IMR-90 (cell line): Measurements from ENCODE around the gene CADM1. TPM values are rescaled to one million over a fixed set of nuclear protein-coding genes. Genes with fewer than 3 reads are reported as not detected.
A peak's percentile ranks its signal among the peaks of the same experiment; 100 is the strongest.

Source experiments
- ATAC-seq: fragments of 200-7000 bp; cut with Tn5 transposase; 2 replicates; pipeline ENCODE4 v1.9.1; 2020; ENCODE audit warnings: low read depth, mild to moderate bottlenecking, moderate library complexity
- BruUV-seq: library from RNA; stranded (reverse); fragments of 400-500 nt; replicated peaks from 2 replicates; lab custom pipeline; 2021; lab: Mats Ljungman, UMichigan
- CTCF ChIA-PET: fragments of 300-600 bp; formaldehyde crosslinking; extraction: SDS; loops from one replicate; lab custom pipeline; 2021; ENCODE audit warnings: antibody characterized with exemption; lab: Yijun Ruan, JAX
- POLR2A ChIA-PET: fragments of 300-600 bp; sonication (Branson Sonifier 250); formaldehyde crosslinking; loops from one replicate; lab custom pipeline; 2022; ENCODE audit warnings: antibody characterized with exemption; ENCODE audit not compliant: unreplicated experiment; lab: Charles Lee
- DNase-seq: peaks from one replicate; pipeline ENCODE4 v3.0.0; 2013
- H2AFZ ChIP-seq: replicated peaks from 2 replicates; pipeline ENCODE3; 2013; ENCODE audit warnings: low read length, mild to moderate bottlenecking; ENCODE audit not compliant: poor library complexity
- H2AK5ac ChIP-seq: 2 replicates; pipeline ENCODE4 v1.6.1; 2013; ENCODE audit warnings: low read depth, low read length, inconsistent platforms
- H2AK9ac ChIP-seq: replicated peaks from 2 replicates; pipeline ENCODE3; 2013; ENCODE audit warnings: mild to moderate bottlenecking, low read depth, low read length, moderate library complexity; ENCODE audit not compliant: poor library complexity
- H2BK120ac ChIP-seq: 2 replicates; pipeline ENCODE4 v1.6.1; 2013; ENCODE audit warnings: low read depth, low read length, inconsistent platforms
- H2BK15ac ChIP-seq: 3 replicates; pipeline ENCODE4 v1.6.1; 2013; ENCODE audit warnings: low read depth, low read length, inconsistent platforms
- H2BK20ac ChIP-seq: 2 replicates; pipeline ENCODE4 v1.6.1; 2013; ENCODE audit warnings: low read depth, mild to moderate bottlenecking, inconsistent platforms, low read length, moderate library complexity
- H2BK5ac ChIP-seq: 2 replicates; pipeline ENCODE4 v1.6.1; 2013; ENCODE audit warnings: mild to moderate bottlenecking, low read depth, low read length, inconsistent platforms; ENCODE audit not compliant: poor library complexity, severe bottlenecking
- H3K14ac ChIP-seq: replicated peaks from 2 replicates; pipeline ENCODE4 v1.6.1; 2013; ENCODE audit warnings: low read depth, low read length, inconsistent platforms
- H3K18ac ChIP-seq: 2 replicates; pipeline ENCODE4 v1.6.1; 2013; ENCODE audit warnings: low read depth, low read length, control low read depth
- H3K23ac ChIP-seq: 2 replicates; pipeline ENCODE4 v1.6.1; 2013; ENCODE audit warnings: low read depth, low read length, inconsistent platforms
- H3K27ac ChIP-seq: 2 replicates; pipeline ENCODE4 v1.5.1; 2013; ENCODE audit warnings: mild to moderate bottlenecking, control low read depth, low read length; ENCODE audit not compliant: insufficient read depth
- H3K27me3 ChIP-seq: 2 replicates; pipeline ENCODE4 v1.6.1; 2013; ENCODE audit warnings: low read length; ENCODE audit not compliant: control insufficient read depth, insufficient read depth
- H3K36me3 ChIP-seq: 2 replicates; pipeline ENCODE4 v1.6.1; 2013; ENCODE audit warnings: low read length, mixed read lengths; ENCODE audit not compliant: control insufficient read depth, insufficient read depth
- H3K4ac ChIP-seq: 2 replicates; pipeline ENCODE4 v1.6.1; 2013; ENCODE audit warnings: low read depth, low read length, inconsistent platforms
- H3K4me1 ChIP-seq: 2 replicates; pipeline ENCODE4 v1.6.1; 2013; ENCODE audit warnings: low read length, mixed read lengths; ENCODE audit not compliant: control insufficient read depth, insufficient read depth
- H3K4me2 ChIP-seq: 2 replicates; pipeline ENCODE4 v1.6.1; 2013; ENCODE audit warnings: low read depth, mild to moderate bottlenecking, control low read depth, low read length, moderate library complexity
- H3K4me3 ChIP-seq: 2 replicates; pipeline ENCODE4 v1.5.1; 2013; ENCODE audit warnings: low read depth, mild to moderate bottlenecking, control low read depth, low read length, moderate library complexity; ENCODE audit not compliant: insufficient read depth
- H3K56ac ChIP-seq: 2 replicates; pipeline ENCODE4 v1.6.1; 2013; ENCODE audit warnings: low read length, inconsistent platforms; ENCODE audit not compliant: insufficient read depth; ENCODE audit errors: extremely low read depth
- H3K79me1 ChIP-seq, 2 experiments: 2 replicates each; pipeline ENCODE4 v1.6.1; 2013; ENCODE audit warnings: low read length in 2 of 2, inconsistent platforms in 1 of 2, low read depth in 1 of 2
- H3K9ac ChIP-seq: 2 replicates; pipeline ENCODE4 v1.6.1; 2013; ENCODE audit warnings: low read depth, low read length, control low read depth
- H3K9me1 ChIP-seq: 2 replicates; pipeline ENCODE4 v1.6.1; 2013; ENCODE audit warnings: low read length, inconsistent platforms; ENCODE audit not compliant: insufficient read depth
- H3K9me3 ChIP-seq: 2 replicates; pipeline ENCODE4 v1.6.1; 2013; ENCODE audit warnings: low read length; ENCODE audit not compliant: control insufficient read depth, insufficient read depth
- H4K20me1 ChIP-seq: 2 replicates; pipeline ENCODE4 v1.6.1; 2013; ENCODE audit warnings: low read length, inconsistent platforms; ENCODE audit not compliant: insufficient read depth
- H4K5ac ChIP-seq: 2 replicates; pipeline ENCODE4 v1.6.1; 2013; ENCODE audit warnings: mild to moderate bottlenecking, low read depth, low read length, control low read depth
- H4K8ac ChIP-seq, 2 experiments: 2 replicates each; pipeline ENCODE4 v1.6.1; 2013; ENCODE audit warnings: low read depth in 2 of 2, low read length in 2 of 2, control low read depth in 1 of 2, inconsistent platforms in 1 of 2
- H4K91ac ChIP-seq: 2 replicates; pipeline ENCODE4 v1.6.1; 2013; ENCODE audit warnings: low read depth, low read length, inconsistent platforms; ENCODE audit not compliant: insufficient read depth
- BHLHE40 ChIP-seq: fragments of 150-350 bp; IDR thresholded peaks from 2 replicates; pipeline ENCODE4 v1.6.1; 2016; ENCODE audit warnings: mild to moderate bottlenecking, low read depth, low read length
- CEBPB ChIP-seq: IDR thresholded peaks from 2 replicates; pipeline ENCODE4 v1.6.1; 2012; ENCODE audit warnings: low read depth, low read length, improper control_type of control experiment
- CHD1 ChIP-seq: IDR thresholded peaks from 2 replicates; pipeline ENCODE4 v1.6.1; 2012; ENCODE audit warnings: low read depth, low read length, improper control_type of control experiment
- FOS ChIP-seq: fragments of 150-350 bp; IDR thresholded peaks from 2 replicates; pipeline ENCODE4 v1.6.1; 2016; ENCODE audit warnings: low read depth, low read length
- MAFK ChIP-seq: IDR thresholded peaks from 2 replicates; pipeline ENCODE4 v1.6.1; 2012; ENCODE audit warnings: low read depth, low read length, improper control_type of control experiment
- NFE2L2 ChIP-seq: fragments of 150-350 bp; IDR thresholded peaks from 2 replicates; pipeline ENCODE4 v1.6.1; 2016; ENCODE audit warnings: low read depth, mild to moderate bottlenecking, low read length
- RFX5 ChIP-seq: IDR thresholded peaks from 2 replicates; pipeline ENCODE4 v1.8.0; 2012; ENCODE audit warnings: low read depth, mild to moderate bottlenecking, low read length, moderate library complexity
- SMC3 ChIP-seq: fragments of 150-350 bp; IDR thresholded peaks from 2 replicates; pipeline ENCODE4 v1.6.1; 2016; ENCODE audit warnings: low read depth, mild to moderate bottlenecking, antibody characterized with exemption, low read length, moderate library complexity
- WGBS, 2 experiments: methylation state at CpG; one replicate each; pipeline versions ENCODE4 v1.1.5 to v1.1.7; 2013; ENCODE audit warnings: missing lambda C conversion rate in 2 of 2; ENCODE audit not compliant: insufficient read length in 1 of 2; ENCODE audit errors: extremely low coverage in 2 of 2; 5-methylcytosine and 5-hydroxymethylcytosine counted together
- dilution Hi-C: fragments of 300-500 bp; cut with HindIII; formaldehyde crosslinking; loops from one replicate; pipeline ENCODE4 v1.14.3; 2018; ENCODE audit warnings: low sequenced_read_pairs; ENCODE audit not compliant: unreplicated experiment
- in situ Hi-C: fragments of 300-500 bp; cut with MboI; formaldehyde crosslinking; loops from 3 replicates; pipeline ENCODE4 v1.14.3; 2019; ENCODE audit warnings: low sequenced_read_pairs, inconsistent platforms, mixed read lengths
- intact Hi-C: fragments of 100-400 bp; cut with micrococcal nuclease; formaldehyde crosslinking; loops from 2 replicates; pipeline ENCODE4 v1.10.0; 2022
- polyA plus RNA-seq, 3 experiments: library from polyadenylated mRNA; depleted of rRNA; stranded (reverse); fragments of >200 nt; gene quantifications; 2 replicates each; pipeline ENCODE4 v1.2.3, GENCODE V29; 2012; ENCODE audit warnings: low replicate concordance in 1 of 3
- total RNA-seq: library from RNA; depleted of rRNA; stranded (reverse); fragments of >200 nt; gene quantifications from 2 replicates; pipeline ENCODE4 v1.2.3, GENCODE V29; 2012
- TF ChIP-seq, protein P1 (sequence below): conservative IDR thresholded peaks from 2 replicates; pipeline ENCODE4 v1.5.1; 2012; ENCODE audit warnings: mild to moderate bottlenecking, low read depth, low read length, improper control_type of control experiment
- TF ChIP-seq, protein P2 (sequence below): fragments of 150-350 bp; IDR thresholded peaks from 2 replicates; pipeline ENCODE4 v1.6.1; 2016; ENCODE audit warnings: low read depth, mild to moderate bottlenecking, low read length, moderate library complexity, borderline replicate concordance

The CADM1 gene
- total and polyA plus RNA-seq, 2 of the 4 experiments (the other 2 are of a cell fraction): 28.8 to 77.1 TPM

GRCh38 chr11:115409691-115410220 lies 94.5 kb downstream of the CADM1 start:
- ChIA-PET POLR2A (no interaction called here), CTCF (interaction anchor here (1.0 to 1.1 kb wide), 2 partner anchors 12 to 79 kb away, joined by 3 read pairs; no protein-coding TSS in a partner anchor)
- Histone ChIP-seq H4K8ac (no peak overlapping the region), H3K27ac (no peak overlapping the region), H3K9ac (no peak overlapping the region), H3K56ac (no peak overlapping the region), H3K23ac (no peak overlapping the region), H2BK15ac (no peak overlapping the region), H3K9me1 (no peaks in the 10 kb centered on the region), H3K36me3 (no peaks in the 10 kb centered on the region), H3K18ac (no peak overlapping the region), H3K4me2 (peak overlapping the region; percentile 14; the same call in 1 of the 2 replicates), H2AK9ac (no peak overlapping the region), H3K14ac (no peak overlapping the region), H3K4ac (no peak overlapping the region), H4K91ac (no peak overlapping the region), H3K9me3 (no peaks in the 10 kb centered on the region), H2BK20ac (no peak overlapping the region), H4K5ac (no peak overlapping the region), H2AFZ (no peak overlapping the region), H3K27me3 (no peaks in the 10 kb centered on the region), H3K4me1 (peaks cover 3% of the 10 kb centered on the region), H4K20me1 (peaks cover 6% of the 10 kb centered on the region), H2BK5ac (no peak overlapping the region), H3K4me3 (no peak overlapping the region), H3K79me1 (peaks cover 0 to 11% of the 10 kb centered on the region in 2 experiments; a peak in 2 of 4 replicates), H2BK120ac (no peak overlapping the region), H2AK5ac (no peak overlapping the region)
- BruUV-seq: no TSS peak
- ATAC-seq (peak; percentile 39), DNase-seq (peak; percentile 48)
- dilution Hi-C loops: no loop called here
- TF ChIP-seq CEBPB (no peak), RFX5 (no peak), FOS (no peak), SMC3 (no peak), CHD1 (no peak), MAFK (no peak), BHLHE40 (no peak), NFE2L2 (no peak)
- TF ChIP-seq, protein P1, sequence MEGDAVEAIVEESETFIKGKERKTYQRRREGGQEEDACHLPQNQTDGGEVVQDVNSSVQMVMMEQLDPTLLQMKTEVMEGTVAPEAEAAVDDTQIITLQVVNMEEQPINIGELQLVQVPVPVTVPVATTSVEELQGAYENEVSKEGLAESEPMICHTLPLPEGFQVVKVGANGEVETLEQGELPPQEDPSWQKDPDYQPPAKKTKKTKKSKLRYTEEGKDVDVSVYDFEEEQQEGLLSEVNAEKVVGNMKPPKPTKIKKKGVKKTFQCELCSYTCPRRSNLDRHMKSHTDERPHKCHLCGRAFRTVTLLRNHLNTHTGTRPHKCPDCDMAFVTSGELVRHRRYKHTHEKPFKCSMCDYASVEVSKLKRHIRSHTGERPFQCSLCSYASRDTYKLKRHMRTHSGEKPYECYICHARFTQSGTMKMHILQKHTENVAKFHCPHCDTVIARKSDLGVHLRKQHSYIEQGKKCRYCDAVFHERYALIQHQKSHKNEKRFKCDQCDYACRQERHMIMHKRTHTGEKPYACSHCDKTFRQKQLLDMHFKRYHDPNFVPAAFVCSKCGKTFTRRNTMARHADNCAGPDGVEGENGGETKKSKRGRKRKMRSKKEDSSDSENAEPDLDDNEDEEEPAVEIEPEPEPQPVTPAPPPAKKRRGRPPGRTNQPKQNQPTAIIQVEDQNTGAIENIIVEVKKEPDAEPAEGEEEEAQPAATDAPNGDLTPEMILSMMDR: no peak
- TF ChIP-seq, protein P2, sequence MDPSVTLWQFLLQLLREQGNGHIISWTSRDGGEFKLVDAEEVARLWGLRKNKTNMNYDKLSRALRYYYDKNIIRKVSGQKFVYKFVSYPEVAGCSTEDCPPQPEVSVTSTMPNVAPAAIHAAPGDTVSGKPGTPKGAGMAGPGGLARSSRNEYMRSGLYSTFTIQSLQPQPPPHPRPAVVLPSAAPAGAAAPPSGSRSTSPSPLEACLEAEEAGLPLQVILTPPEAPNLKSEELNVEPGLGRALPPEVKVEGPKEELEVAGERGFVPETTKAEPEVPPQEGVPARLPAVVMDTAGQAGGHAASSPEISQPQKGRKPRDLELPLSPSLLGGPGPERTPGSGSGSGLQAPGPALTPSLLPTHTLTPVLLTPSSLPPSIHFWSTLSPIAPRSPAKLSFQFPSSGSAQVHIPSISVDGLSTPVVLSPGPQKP: no peak
- intact Hi-C loops: no loop called here
- in situ Hi-C loops: loop anchor here (10.0 kb wide), 1 partner anchor 55 kb away; no protein-coding TSS in a partner anchor
- 33% methylated on average over 1 of the region's 4 CpGs; no CpG with 5 or more reads in 1 of the 2 experiments for WGBS, 2 experiments
